GM10847 (cell line): ENCODE data around the gene SUPT7L.
A peak's percentile ranks its signal among the peaks of the same experiment; 100 is the strongest.

Experiments used
- POLR2A ChIP-seq: IDR thresholded peaks from 2 replicates; pipeline ENCODE4 v1.6.1; 2011; ENCODE audit not compliant: insufficient read length; ENCODE audit errors: extremely low read depth

SUPT7L gene

GRCh38 chr2:27663285-27664153, at the start of gene SUPT7L, which contains the start of gene SLC4A1AP:
Gene SUPT7L (minus strand): TSS chr2:27663614. CDS start chr2:27662192, 1,422 bp downstream.
Gene SLC4A1AP (plus strand): TSS chr2:27663889. CDS start chr2:27663915, 26 bp downstream.
- peak; percentile 43 for TF ChIP-seq POLR2A

GRCh38 chr2:27713201-27713600, 49.8 kb upstream of the SUPT7L start:
- no peak for TF ChIP-seq POLR2A

GRCh38 chr2:27712522-27712921, 49.1 kb upstream of the SUPT7L start:
- no peak for TF ChIP-seq POLR2A

- TF ChIP-seq POLR2A, result no peak
These were observed 48.4 kb upstream of the SUPT7L start for GRCh38 chr2:27711804-27712203.

GRCh38 chr2:27710640-27711430, 47.4 kb upstream of the SUPT7L start:
- TF ChIP-seq POLR2A, result no peak

GRCh38 chr2:27709960-27710575, 46.7 kb upstream of the SUPT7L start:
- no peak for TF ChIP-seq POLR2A

- TF ChIP-seq POLR2A, result no peak
These were observed 45.9 kb upstream of the SUPT7L start for GRCh38 chr2:27709326-27709725.

- TF ChIP-seq POLR2A, result no peak
These were observed 45.3 kb upstream of the SUPT7L start for GRCh38 chr2:27708666-27709065.

- no peak for TF ChIP-seq POLR2A
These were observed 44.8 kb upstream of the SUPT7L start for GRCh38 chr2:27708257-27708654.

GRCh38 chr2:27707462-27708256, 44.2 kb upstream of the SUPT7L start:
- no peak for TF ChIP-seq POLR2A

GRCh38 chr2:27705851-27706622, 42.6 kb upstream of the SUPT7L start:
- TF ChIP-seq POLR2A, result no peak

- no peak for TF ChIP-seq POLR2A
These were observed 41.0 kb upstream of the SUPT7L start for GRCh38 chr2:27704342-27704876.

GRCh38 chr2:27703638-27704341, 40.4 kb upstream of the SUPT7L start:
- TF ChIP-seq POLR2A, result no peak
